Mammary epithelial cell (primary cell): Measurements from ENCODE around the gene ZNF467.

ENCODE experiments used
- CTCF ChIP-seq, 2 donors: IDR thresholded peaks in 1 of 2; conservative IDR thresholded peaks in 1 of 2; 2 replicates each; pipeline ENCODE4 v1.5.1; 2011 to 2012; ENCODE audit warnings: inconsistent platforms in 2 of 2, low read length in 2 of 2, mild to moderate bottlenecking in 2 of 2, control low read depth in 1 of 2, low read depth in 1 of 2; ENCODE audit not compliant: insufficient read depth in 1 of 2; ENCODE audit errors: extremely low read depth in 1 of 2
- EZH2 ChIP-seq: IDR thresholded peaks from 2 replicates; pipeline ENCODE4 v1.6.1; 2012; ENCODE audit warnings: low read length, inconsistent platforms, borderline replicate concordance

DNA sequence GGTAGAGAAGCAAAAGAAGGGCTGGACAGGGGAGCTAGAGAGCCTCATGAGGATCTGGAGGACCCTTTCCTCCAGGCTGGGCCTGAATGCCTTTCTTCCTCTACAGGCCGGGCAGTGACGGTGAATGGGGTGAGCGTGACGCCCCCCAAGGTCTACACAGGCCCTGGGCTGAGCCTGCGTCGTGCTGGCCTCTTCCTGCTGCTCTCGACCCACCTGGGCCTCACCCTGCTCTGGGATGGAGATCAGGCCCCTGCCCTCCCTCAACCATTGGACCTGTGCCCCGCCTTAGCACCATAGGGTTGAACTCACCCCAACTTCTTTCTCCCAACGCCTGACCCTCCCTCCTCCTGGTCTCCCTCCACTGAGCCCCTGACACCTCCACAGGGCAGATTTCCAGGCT, 12.6 kb upstream of the ZNF467 start:
- TF ChIP-seq CTCF (conservative IDR thresholded peaks at IDR 0.05 in 1 of 2, IDR thresholded peaks at IDR 0.05 in 1 of 2; ENCODE audit: extremely low read depth in 1 of 2, insufficient read depth in 1 of 2, low read depth in 1 of 2, low read length in 2 of 2) (no peak), EZH2 (no peak)
